ENCODE measurements around the gene RNF187.
"Not testable (repeated sequence)": the region's sequence is repeated elsewhere in the genome, so short reads cannot be mapped to it uniquely, and the experiment has no call there.

RNF187 gene

DNA sequence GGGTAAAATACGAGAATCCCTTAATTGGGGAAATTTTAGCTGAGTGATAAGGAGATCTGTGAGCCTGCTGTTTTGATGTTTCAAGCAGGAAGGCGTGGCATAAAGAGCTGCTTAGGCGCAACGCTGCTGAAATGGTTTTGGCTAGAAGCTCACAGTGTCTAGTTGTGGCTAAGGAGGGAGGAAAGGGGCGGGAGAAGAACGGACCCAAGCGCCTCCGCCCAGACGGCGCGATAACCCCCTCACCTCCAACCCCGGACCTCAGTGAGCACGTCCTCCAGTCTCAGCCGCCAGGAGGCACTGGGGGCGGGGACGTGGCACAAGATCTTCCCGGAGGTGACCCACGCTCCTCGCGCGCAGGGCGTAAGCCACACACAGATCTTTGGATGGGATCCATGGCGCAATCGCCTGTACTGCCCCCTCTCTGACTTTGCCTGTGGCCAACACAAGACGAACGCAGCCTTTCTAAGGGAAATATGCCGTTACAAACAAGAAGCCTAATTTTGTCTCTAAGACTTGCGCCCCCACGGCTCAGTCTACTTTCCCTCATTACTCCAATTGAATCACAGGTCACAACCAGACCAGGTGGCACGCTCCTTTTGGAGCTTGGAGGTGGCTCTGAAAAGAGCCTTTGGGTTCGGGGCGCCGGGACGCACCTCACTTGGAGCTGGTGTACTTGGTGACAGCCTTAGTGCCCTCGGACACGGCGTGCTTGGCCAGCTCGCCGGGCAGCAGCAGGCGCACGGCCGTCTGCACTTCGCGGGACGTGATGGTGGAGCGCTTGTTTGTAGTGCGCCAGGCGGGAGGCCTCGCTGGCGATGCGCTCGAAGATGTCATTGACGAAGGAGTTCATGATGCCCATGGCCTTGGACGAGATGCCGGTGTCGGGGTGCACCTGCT is 23.4 kb upstream of the RNF187 start:
- TF ChIP-seq JUND (IDR thresholded peaks at IDR 0.05; ENCODE audit: low read depth), result no peak
- no peak for DNase-seq (ENCODE audit: low read depth in 1 of 2, low spot score in 1 of 2)
- in situ Hi-C loops (cut with HindIII; ENCODE audit: low pct_unique_long_range_greater_than_20kb, low sequenced_read_pairs), result no loop called here

DNA sequence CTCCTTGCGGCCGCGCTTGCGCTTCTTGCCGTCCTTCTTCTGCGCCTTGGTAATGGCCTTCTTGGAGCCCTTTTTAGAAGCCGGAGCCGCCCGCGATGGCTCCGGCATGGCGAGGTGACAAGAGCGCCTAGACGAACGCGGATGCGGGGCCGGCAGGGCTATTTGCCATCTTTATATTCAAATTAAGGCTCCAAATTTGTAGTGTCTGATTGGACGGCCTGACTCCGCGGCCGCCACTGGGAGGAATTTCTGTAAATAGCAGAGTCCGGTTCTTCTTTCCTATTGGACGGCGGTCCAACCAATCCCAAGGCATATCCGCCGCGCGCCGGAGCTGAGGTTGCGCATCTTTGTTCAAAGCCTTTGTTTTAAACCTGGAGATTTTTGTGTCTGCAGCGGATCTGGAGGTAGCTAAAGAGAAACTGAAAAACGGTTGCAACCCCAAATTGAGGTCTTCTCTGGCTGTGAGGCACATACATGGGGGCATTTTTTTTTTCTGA is 22.6 kb upstream of the RNF187 start:
- in situ Hi-C loops (cut with HindIII; ENCODE audit: low pct_unique_long_range_greater_than_20kb, low sequenced_read_pairs), result no loop called here
- TF ChIP-seq JUND (IDR thresholded peaks at IDR 0.05; ENCODE audit: low read depth), result no peak
- no peak for DNase-seq (ENCODE audit: low read depth in 1 of 2, low spot score in 1 of 2)

DNA sequence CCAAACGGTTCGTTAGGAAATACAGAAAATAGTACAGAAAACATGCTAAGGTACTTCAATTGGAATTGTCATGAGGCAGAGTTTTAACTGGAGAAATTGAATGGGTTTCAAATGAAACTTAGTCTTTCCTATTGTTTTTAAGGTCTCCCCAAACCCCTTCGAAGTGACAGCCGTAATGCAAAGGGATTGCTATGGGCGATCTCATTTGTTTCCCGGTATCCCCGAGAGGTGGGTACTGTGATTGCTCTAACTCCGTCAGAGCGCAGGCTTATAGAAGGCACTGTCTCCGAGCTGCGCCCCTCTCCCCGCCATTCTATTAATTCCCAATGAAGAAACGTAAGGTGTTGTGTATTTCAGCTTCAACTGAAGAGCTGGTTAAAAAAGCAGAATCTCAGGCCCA is 22.0 kb upstream of the RNF187 start:
- no peak for DNase-seq (ENCODE audit: low read depth in 1 of 2, low spot score in 1 of 2)
- in situ Hi-C loops (cut with HindIII; ENCODE audit: low pct_unique_long_range_greater_than_20kb, low sequenced_read_pairs), result no loop called here
- TF ChIP-seq JUND (IDR thresholded peaks at IDR 0.05; ENCODE audit: low read depth), result no peak

DNA sequence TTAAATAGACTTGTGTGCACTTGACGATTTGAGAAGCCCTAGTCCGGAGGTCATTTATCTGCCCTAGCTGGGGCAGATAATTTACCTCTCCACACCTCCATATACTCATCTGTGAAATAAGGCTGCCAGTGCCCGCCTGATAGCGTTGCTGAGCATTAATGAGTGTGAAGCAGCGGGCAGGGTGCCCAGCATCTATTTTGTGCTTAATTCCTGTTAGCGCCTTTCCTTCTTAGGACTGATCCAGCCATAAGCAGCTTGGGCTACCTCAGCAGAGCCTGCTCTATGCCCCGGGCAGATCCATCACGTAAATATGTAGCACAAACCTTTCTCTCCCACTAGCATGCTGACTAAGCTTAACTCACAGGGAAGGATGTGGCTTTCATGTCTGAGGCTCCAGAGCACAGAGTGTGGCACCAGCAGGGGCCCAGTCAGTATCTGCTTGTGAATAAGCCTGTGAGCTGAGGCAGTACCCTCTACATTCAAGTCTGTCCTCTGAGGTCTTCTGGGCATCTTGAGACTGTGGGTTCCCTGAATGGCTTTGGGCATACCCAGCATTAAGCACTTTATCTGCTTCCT is 21.5 kb upstream of the RNF187 start:
- no peak for TF ChIP-seq JUND (IDR thresholded peaks at IDR 0.05; ENCODE audit: low read depth)
- in situ Hi-C loops (cut with HindIII; ENCODE audit: low pct_unique_long_range_greater_than_20kb, low sequenced_read_pairs), result no loop called here
- DNase-seq (ENCODE audit: low read depth in 1 of 2, low spot score in 1 of 2), result no peak

DNA sequence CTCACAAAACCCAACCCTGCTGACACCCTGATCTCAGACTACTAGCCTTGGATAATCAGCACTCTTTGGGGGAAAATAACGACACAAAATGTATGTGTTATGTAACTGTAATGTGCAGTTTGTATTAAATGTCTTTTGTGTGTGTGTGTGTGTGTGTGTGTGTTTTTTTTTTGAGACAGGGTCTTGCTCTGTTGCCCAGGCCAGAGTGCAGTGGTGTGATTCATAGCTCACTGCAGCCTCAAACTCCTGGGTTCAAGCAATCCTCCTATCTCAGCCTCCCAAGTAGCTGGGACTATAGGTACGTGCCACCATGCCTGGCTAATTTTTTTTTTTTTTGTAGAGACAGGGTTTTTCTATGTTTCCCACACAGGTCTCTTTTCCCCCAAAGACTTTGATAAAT is 19.0 kb upstream of the RNF187 start:
- DNase-seq (ENCODE audit: low read depth in 1 of 2, low spot score in 1 of 2); in situ Hi-C loops (cut with HindIII; ENCODE audit: low pct_unique_long_range_greater_than_20kb, low sequenced_read_pairs): not testable (repeated sequence)

DNA sequence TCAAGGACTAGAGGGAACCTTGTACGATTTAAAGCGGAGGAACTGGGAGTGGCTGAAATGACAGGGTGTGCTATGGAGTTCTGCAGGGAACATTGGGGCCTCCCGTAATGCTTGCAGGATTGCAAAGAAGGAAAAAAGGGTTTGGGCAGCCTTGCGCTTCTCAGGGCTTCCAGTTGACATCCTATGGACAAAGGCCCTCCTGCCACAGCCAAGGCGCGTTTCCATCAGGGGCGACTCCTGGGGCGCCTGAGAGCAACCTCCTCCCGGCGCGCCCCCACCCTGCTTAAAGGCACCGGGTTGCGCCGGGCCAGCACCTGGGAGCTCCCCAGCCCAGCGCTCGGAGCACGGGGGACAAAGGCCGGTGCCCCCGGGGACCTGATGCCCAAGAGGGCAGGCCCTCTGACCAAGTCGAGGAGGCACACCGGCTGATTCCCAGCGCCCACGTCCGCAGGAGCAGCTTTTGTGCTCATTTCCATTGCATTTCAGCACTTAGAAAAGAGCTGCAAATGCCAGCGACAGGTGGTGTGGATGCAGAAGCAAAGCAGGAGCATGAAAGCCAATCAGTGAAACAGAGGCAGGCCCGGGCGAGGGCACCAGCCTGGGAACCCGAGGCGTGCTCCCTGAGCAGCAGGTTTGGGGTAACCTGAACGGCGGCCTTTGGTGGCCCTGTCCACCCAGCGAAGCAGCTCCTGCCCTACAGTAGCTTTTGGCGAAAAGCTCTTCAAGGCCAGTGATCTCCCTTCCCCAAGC is 17.6 kb upstream of the RNF187 start:
- TF ChIP-seq JUND (IDR thresholded peaks at IDR 0.05; ENCODE audit: low read depth), result no peak
- in situ Hi-C loops (cut with HindIII; ENCODE audit: low pct_unique_long_range_greater_than_20kb, low sequenced_read_pairs), result no loop called here
- no peak for DNase-seq (ENCODE audit: low read depth in 1 of 2, low spot score in 1 of 2)

DNA sequence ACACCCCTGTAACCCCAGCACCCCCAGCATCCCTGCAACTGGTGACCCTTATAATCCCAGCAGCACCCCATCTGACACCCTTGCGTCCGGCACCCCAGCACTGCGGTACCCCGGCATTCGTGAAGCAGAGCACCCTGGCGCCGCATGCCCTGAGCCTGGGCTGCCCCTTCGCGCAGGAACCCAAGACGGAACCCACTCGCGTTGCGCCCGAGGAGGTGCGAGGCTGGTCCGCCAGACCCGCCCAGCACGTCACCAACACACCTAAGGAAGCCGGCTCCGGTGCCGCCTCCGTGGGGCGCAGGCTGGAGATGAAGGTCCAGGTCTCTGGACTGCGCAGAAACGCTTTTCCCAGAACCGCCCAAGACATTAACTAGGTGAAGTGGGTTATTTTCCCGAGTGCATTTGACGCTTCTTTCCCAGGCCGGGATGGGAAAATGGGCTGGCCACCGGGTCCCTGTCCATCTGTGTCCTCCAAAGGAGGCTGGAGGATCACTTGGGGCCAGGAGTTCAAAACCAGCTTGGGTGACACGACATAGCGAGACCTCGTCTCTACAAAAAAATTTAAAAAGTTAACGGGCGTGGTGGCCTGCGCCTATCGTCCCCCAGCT is 15.9 kb upstream of the RNF187 start:
- DNase-seq (ENCODE audit: low read depth in 1 of 2, low spot score in 1 of 2), result no peak
- in situ Hi-C loops (cut with HindIII; ENCODE audit: low pct_unique_long_range_greater_than_20kb, low sequenced_read_pairs), result no loop called here
- no peak for TF ChIP-seq JUND (IDR thresholded peaks at IDR 0.05; ENCODE audit: low read depth)

DNA sequence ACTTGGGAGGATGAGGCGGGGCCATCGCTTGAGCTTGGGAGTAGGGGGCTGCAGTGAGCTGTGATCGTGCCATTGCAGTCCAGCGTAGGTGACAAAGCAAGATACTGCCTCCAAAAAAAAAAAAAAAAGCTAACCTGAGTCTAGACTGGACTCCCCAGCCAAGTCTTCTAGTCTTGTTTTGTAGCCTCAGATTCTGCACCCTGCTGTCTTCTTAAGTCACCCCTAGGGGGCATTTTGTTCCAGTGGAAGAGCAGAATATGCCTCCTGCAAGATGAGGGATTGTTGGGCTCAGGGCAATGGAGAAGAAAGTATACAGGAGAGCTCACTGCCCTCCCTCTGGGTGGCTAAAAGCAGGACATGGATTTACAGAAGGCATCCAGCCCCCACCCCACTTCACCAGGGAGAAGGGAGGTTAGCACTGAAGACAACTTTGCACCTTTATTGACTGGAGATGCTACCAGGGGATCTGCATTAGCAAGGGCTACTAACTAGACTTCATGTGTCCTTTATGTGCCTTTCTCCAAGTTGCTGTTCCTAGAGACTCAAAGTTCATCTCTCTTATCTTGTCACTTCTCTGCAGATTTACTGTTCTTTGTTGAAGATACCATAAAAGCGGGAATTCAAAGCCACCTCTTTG is 15.3 kb upstream of the RNF187 start:
- in situ Hi-C loops (cut with HindIII; ENCODE audit: low pct_unique_long_range_greater_than_20kb, low sequenced_read_pairs), result no loop called here
- no peak for TF ChIP-seq JUND (IDR thresholded peaks at IDR 0.05; ENCODE audit: low read depth)
- DNase-seq (ENCODE audit: low read depth in 1 of 2, low spot score in 1 of 2), result peak; percentile 43 to 81

DNA sequence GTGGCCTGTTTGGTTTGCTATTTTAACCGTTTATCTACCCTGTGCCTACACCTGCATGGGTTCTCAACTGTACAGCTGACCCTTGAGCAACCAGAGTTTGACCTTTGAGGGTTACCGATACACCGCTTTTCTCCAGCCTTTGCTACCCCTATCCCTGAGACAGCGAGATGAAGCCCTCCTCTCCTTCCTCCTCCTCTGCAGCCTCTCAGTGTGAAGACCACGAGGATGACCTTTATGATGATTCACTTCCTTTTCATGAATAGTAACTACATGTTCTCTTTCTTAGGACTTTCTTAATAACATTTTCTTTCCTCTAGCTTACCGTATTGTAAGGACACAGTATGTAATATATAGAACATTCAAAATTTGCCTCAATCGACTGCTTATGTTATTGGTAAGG is 14.5 kb upstream of the RNF187 start:
- in situ Hi-C loops (cut with HindIII; ENCODE audit: low pct_unique_long_range_greater_than_20kb, low sequenced_read_pairs), result no loop called here
- no peak for TF ChIP-seq JUND (IDR thresholded peaks at IDR 0.05; ENCODE audit: low read depth)
- no peak for DNase-seq (ENCODE audit: low read depth in 1 of 2, low spot score in 1 of 2)

DNA sequence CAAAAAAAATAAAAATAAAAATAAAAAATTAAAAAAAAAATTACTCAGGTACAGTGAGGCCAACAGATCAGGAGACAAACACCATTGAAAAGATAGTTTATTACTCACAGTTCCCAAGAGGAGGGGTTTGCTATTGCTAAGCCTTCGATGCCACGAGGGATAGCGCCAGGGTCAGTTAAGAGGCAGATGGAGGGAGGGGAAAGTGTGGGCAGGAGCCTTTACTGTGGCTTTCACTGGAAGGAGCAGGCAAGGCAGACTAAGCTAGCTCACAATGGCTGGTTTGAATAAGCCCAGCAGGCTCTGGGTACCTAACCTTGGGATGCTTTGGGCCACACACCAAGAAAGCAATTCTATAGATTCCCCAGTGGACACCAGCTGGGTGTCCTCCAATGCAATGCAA is 12.7 kb upstream of the RNF187 start:
- in situ Hi-C loops (cut with HindIII; ENCODE audit: low pct_unique_long_range_greater_than_20kb, low sequenced_read_pairs), result no loop called here
- no peak for TF ChIP-seq JUND (IDR thresholded peaks at IDR 0.05; ENCODE audit: low read depth)

DNA sequence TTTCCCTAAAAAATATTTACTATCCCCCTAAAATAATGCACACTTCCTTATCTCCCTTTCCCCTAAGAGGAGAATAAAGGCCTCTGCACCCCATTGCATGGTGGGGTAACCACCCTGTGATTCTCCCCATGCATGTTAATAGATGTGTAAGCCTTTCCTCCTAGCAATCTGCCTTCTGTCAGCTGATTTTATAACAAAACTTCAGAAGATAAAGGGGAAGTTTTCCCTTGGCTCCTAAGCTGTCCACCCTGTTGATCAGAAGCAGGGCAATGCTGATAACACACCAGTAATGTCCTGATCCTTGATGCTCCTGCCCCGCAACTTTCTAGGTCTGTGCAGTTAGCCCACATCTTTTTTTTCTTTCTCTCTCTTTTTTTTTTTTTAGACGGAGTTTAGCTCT is 11.4 kb upstream of the RNF187 start:
- in situ Hi-C loops (cut with HindIII; ENCODE audit: low pct_unique_long_range_greater_than_20kb, low sequenced_read_pairs), result no loop called here
- TF ChIP-seq JUND (IDR thresholded peaks at IDR 0.05; ENCODE audit: low read depth), result no peak
- DNase-seq (ENCODE audit: low read depth in 1 of 2, low spot score in 1 of 2), result no peak

More for the DNA sequence above, 12.7 kb upstream of the RNF187 start:
- no peak for DNase-seq (ENCODE audit: low read depth in 1 of 2, low spot score in 1 of 2)

DNA sequence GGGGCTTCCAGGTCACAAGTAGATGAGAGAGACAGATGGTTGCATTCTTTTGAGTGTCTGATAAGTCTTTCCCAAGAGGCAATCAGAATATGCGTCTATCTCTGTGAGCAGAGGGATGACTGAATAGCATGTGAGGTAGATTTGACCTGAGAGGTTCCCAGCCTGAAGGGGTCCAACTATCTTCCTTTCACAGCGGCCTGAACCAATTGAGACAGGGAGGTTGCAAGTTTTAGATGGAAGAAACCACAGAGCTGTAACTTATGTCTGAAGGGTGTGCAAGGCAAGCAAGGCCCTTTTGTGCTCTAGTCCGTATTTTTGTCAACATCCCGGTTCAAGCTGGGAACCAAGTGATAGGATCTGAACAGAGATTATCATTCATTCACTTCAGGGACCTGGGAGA is 9.9 kb upstream of the RNF187 start:
- no peak for TF ChIP-seq JUND (IDR thresholded peaks at IDR 0.05; ENCODE audit: low read depth)
- no peak for DNase-seq (ENCODE audit: low read depth in 1 of 2, low spot score in 1 of 2)
- in situ Hi-C loops (cut with HindIII; ENCODE audit: low pct_unique_long_range_greater_than_20kb, low sequenced_read_pairs), result no loop called here

Measured in T47D (cell line).